ENCODE measurements around the gene ZNF526. TPM values are rescaled to one million over a fixed set of nuclear protein-coding genes. Genes with fewer than 3 reads are reported as not detected.

ZNF526 gene
- total and polyA plus RNA-seq, 9 of the 15 experiments (the other 6 are each of a cell fraction or from before 2014, with no cell fraction given): 1.3 to 17.9 (median 6.2) TPM

GRCh38 chr19:42219812-42220750, at the start of gene ZNF526 (continued):
- no peak for TF ChIP-seq ZNF143 (CRISPR knock-in tag; IDR thresholded peaks at IDR 0.05)
- no peak for TF ChIP-seq ZNF561 (CRISPR knock-in tag; conservative IDR thresholded peaks at IDR 0.05)
- 0 out of 2 replicates have a peak, but pooled peaks have one; percentile 9 for TF ChIP-seq MYNN (IDR thresholded peaks at IDR 0.05)
- no peak for TF ChIP-seq MYNN (CRISPR knock-in tag; IDR thresholded peaks at IDR 0.05)
- no peak for TF ChIP-seq ZNF695 (CRISPR knock-in tag; IDR thresholded peaks at IDR 0.05)
- no peak for TF ChIP-seq ZNF124 (CRISPR knock-in tag; IDR thresholded peaks at IDR 0.05)
- TF ChIP-seq SNIP1 (IDR thresholded peaks at IDR 0.05; ENCODE audit: low read depth): no peak
- no peak for TF ChIP-seq NFE2L1 (tag; IDR thresholded peaks at IDR 0.05; ENCODE audit: borderline replicate concordance, low read depth)
- no peak for TF ChIP-seq PHF21A (IDR thresholded peaks at IDR 0.05; ENCODE audit: borderline replicate concordance, low read depth)
- TF ChIP-seq RBM22 (IDR thresholded peaks at IDR 0.05; ENCODE audit: low read depth, low read length, poor library complexity, severe bottlenecking): no peak
- no peak for TF ChIP-seq ZNF133 (CRISPR knock-in tag; IDR thresholded peaks at IDR 0.05)
- no peak for TF ChIP-seq TEAD1 (CRISPR knock-in tag; IDR thresholded peaks at IDR 0.05)
- TF ChIP-seq RFX1 (IDR thresholded peaks at IDR 0.05): no peak
- TF ChIP-seq ZFX (CRISPR knock-in tag; IDR thresholded peaks at IDR 0.05): peak; percentile 75
- no peak for TF ChIP-seq TCF7L2 (IDR thresholded peaks at IDR 0.05; ENCODE audit: low read depth, low read length)
- no peak for TF ChIP-seq CEBPG (CRISPR knock-in tag; IDR thresholded peaks at IDR 0.05)
- TF ChIP-seq CEBPG (tag; conservative IDR thresholded peaks at IDR 0.05 in 1 of 2, IDR thresholded peaks at IDR 0.05 in 1 of 2): no peak; a peak in 1 of 4 replicates
- no peak for TF ChIP-seq PATZ1 (CRISPR knock-in tag; IDR thresholded peaks at IDR 0.05; ENCODE audit: borderline replicate concordance)
- TF ChIP-seq ZBTB26 (CRISPR knock-in tag; IDR thresholded peaks at IDR 0.05): 0 out of 2 replicates have a peak, but pooled peaks have one; percentile 39
- TF ChIP-seq NFYB (IDR thresholded peaks at IDR 0.05; ENCODE audit: extremely low read depth, insufficient read length): peak; percentile 96
- TF ChIP-seq ZBTB34 (CRISPR knock-in tag; IDR thresholded peaks at IDR 0.05): no peak
- TF ChIP-seq ZNF212 (CRISPR knock-in tag; IDR thresholded peaks at IDR 0.05): no peak
- no peak for TF ChIP-seq ZFP36 (IDR thresholded peaks at IDR 0.05; ENCODE audit: low read depth, low read length, partially characterized antibody)

Measured in K562 (cell line).